Spleen (tissue), 11 donors: ENCODE measurements around the gene C14orf93. TPM values are rescaled to one million over a fixed set of nuclear protein-coding genes. Genes with fewer than 3 reads are reported as not detected.
"Not testable (repeated sequence)": the region's sequence is repeated elsewhere in the genome, so short reads cannot be mapped to it uniquely, and the experiment has no call there.

Experiments
- DNase-seq: peaks from one replicate; pipeline ENCODE4 v3.0.0-alpha.2; 2020
- H3K27ac ChIP-seq, 8 donors: fragments of 200-600 bp; sonication (generic) in 7 of 8; 1 replicate in 4 of 8; 2 replicates in 4 of 8; pipeline versions ENCODE4 v1.5.0 to v1.8.0; 2016 to 2021; ENCODE audit warnings: inconsistent platforms in 4 of 8, mild to moderate bottlenecking in 4 of 8, moderate library complexity in 1 of 8
- H3K27me3 ChIP-seq, 7 donors: fragments of 200-600 bp; sonication (generic) in 6 of 7; replicated peaks in 1 of 7; 1 replicate in 4 of 7; 2 replicates in 3 of 7; pipeline versions ENCODE4 v1.5.0 to v1.8.0; 2016 to 2021; ENCODE audit warnings: inconsistent platforms in 3 of 7, mild to moderate bottlenecking in 1 of 7
- H3K36me3 ChIP-seq, 6 donors: fragments of 200-600 bp; sonication (generic) in 5 of 6; 1 replicate in 4 of 6; 2 replicates in 2 of 6; pipeline versions ENCODE4 v1.5.0 to v1.8.0; 2016 to 2021; ENCODE audit warnings: inconsistent platforms in 2 of 6
- H3K4me1 ChIP-seq, 6 donors: fragments of 200-600 bp; sonication (generic) in 5 of 6; 1 replicate in 3 of 6; 2 replicates in 3 of 6; pipeline versions ENCODE4 v1.5.0 to v1.8.0; 2016 to 2021; ENCODE audit warnings: inconsistent platforms in 3 of 6
- H3K4me3 ChIP-seq, 8 donors: fragments of 200-600 bp; sonication (generic) in 7 of 8; 1 replicate in 4 of 8; 2 replicates in 4 of 8; pipeline versions ENCODE4 v1.5.0 to v1.8.0; 2016 to 2021; ENCODE audit warnings: inconsistent platforms in 4 of 8, mild to moderate bottlenecking in 4 of 8, moderate library complexity in 2 of 8
- H3K9me3 ChIP-seq, 8 donors: fragments of 200-600 bp; sonication (generic) in 7 of 8; 1 replicate in 4 of 8; 2 replicates in 4 of 8; pipeline versions ENCODE4 v1.5.0 to v1.8.0; 2016 to 2021; ENCODE audit warnings: inconsistent platforms in 4 of 8
- POLR2A ChIP-seq, 3 donors: fragments of 450-650 bp; IDR thresholded peaks; one replicate each; pipeline ENCODE4 v1.5.1; 2017; ENCODE audit warnings: antibody characterized with exemption in 3 of 3, mild to moderate bottlenecking in 1 of 3
- POLR2AphosphoS5 ChIP-seq, 3 donors: sonication (generic); formaldehyde crosslinking; IDR thresholded peaks; one replicate each; pipeline ENCODE4 v1.5.1; 2017; ENCODE audit warnings: antibody characterized with exemption in 3 of 3
- WGBS, 5 donors: extraction: QIAGEN DNeasy Blood & Tissue Kit in 3 of 5; methylation state at CpG; one replicate each; pipeline versions ENCODE4 v1.1.5 to v1.1.7; 2013 to 2018; 5-methylcytosine and 5-hydroxymethylcytosine counted together
- intact Hi-C: fragments of 100-400 bp; cut with DNase I; formaldehyde crosslinking; loops from one replicate; pipeline ENCODE4 v1.15.0; 2023; ENCODE audit warnings: low total_unique reads
- polyA plus RNA-seq, 3 donors: library from polyadenylated mRNA; stranded (reverse); fragments of 200-250 nt; gene quantifications; one replicate each; pipeline ENCODE4 v1.2.1, GENCODE V29; 2013
- total RNA-seq, 7 donors: library from RNA; depleted of rRNA in 3 of 7; stranded (reverse); fragments of >200 nt in 3 of 7; fragmentation: NEBNext Ultra II Directional in 4 of 7; extraction: Animal tissue kit (Norgen Biotek cat#: 25700) in 4 of 7; gene quantifications; one replicate each; pipeline versions ENCODE4 v1.1.0 to v1.2.1, GENCODE V29; 2016 to 2021
- TF ChIP-seq, protein P1 (sequence below), 11 experiments: fragments of 200-600 bp in 7 of 11; fragments of 450-650 bp in 4 of 11; sonication (generic) in 4 of 11; IDR thresholded peaks in 8 of 11; conservative IDR thresholded peaks in 3 of 11; 1 replicate in 7 of 11; 2 replicates in 4 of 11; pipeline versions ENCODE4 v1.4.0 to v1.8.0; 2016 to 2021; ENCODE audit warnings: antibody characterized with exemption in 11 of 11, inconsistent platforms in 4 of 11, mild to moderate bottlenecking in 1 of 11
- donor health status: healthy with polysubstance abuse.
- donor health status: DM: no; HTN: no; CAD: no; lungs with moderate emphysema.
- donor health status: DM: no; HTN: no; CAD: no.
- donor health status: Bipolar disorder and iron deficiency.
- donor health status: healthy.
- donor health status: DM: no; HTN: no; CAD: no.
- donor health status: DM: yes; HTN: yes; CAD: no.

Gene C14orf93
- total and polyA plus RNA-seq, 10 donors, result 7.3 to 27.0 (median 10.6) TPM

DNA sequence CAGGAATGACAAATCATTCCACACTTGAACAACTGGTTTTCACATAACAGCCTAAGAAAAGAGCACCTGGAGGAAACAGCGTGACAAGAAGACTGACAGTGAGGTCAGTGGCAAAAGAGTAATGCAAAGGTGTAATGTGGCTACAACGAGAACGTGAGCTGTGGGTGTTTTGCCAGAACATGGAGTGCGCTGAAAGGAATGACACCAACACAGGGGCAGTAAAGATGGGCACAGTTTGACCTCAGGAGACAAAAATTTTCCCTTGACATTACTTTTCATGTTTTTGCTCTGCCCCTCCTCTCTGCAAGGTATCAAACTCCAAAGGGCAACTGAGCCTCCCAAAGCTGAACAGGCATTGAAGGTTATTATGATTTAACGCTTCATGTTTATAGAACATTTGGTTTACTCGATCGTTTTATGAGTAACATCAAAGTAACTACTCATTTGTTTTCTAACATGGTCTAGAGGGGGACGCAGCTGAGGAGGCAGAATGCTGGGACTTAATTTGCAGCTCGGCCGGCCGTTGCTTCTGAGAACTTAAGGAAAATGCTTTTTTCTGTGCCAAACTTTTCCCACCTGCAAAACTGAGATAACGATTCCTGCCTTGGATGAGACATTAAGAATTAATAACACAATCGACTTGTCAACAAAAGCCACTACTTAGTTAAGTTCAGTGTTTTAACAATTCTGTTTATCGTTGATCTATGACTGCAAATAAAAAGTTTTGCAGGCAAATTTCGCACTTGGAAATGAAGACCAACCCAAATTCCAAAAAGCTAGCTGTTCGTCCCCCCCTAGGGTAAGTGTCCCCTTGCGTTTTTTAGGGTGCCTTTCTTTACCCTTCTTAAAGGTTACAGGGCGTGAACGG is 54.0 kb downstream of the C14orf93 start:
- Histone ChIP-seq H3K4me3 (peak overlapping the region; percentile 48 to 83 (median 66)), H3K27ac (peak overlapping the region; percentile 82 to 99 (median 95)), H3K4me1 (peaks cover 3 to 61% (median 20%) of the 10 kb centered on the region in 6 donors), H3K36me3 (peaks cover 0 to 35% (median 16%) of the 10 kb centered on the region in 6 donors), H3K27me3 (no peaks in the 10 kb centered on the region), H3K9me3 (no peaks in the 10 kb centered on the region)
- intact Hi-C loops, result no loop called here
- TF ChIP-seq POLR2A (IDR thresholded peaks at IDR 0.05) (no peak), POLR2AphosphoS5 (IDR thresholded peaks at IDR 0.05) (no peak)
- TF ChIP-seq, protein P1, sequence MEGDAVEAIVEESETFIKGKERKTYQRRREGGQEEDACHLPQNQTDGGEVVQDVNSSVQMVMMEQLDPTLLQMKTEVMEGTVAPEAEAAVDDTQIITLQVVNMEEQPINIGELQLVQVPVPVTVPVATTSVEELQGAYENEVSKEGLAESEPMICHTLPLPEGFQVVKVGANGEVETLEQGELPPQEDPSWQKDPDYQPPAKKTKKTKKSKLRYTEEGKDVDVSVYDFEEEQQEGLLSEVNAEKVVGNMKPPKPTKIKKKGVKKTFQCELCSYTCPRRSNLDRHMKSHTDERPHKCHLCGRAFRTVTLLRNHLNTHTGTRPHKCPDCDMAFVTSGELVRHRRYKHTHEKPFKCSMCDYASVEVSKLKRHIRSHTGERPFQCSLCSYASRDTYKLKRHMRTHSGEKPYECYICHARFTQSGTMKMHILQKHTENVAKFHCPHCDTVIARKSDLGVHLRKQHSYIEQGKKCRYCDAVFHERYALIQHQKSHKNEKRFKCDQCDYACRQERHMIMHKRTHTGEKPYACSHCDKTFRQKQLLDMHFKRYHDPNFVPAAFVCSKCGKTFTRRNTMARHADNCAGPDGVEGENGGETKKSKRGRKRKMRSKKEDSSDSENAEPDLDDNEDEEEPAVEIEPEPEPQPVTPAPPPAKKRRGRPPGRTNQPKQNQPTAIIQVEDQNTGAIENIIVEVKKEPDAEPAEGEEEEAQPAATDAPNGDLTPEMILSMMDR (IDR thresholded peaks at IDR 0.05 in 8 of 11, conservative IDR thresholded peaks at IDR 0.05 in 3 of 11), result no peak
- DNase-seq, result no peak
- WGBS, 5 donors, result 22 to 36% (median 24%) methylated on average over 19 of the region's 19 CpGs

DNA sequence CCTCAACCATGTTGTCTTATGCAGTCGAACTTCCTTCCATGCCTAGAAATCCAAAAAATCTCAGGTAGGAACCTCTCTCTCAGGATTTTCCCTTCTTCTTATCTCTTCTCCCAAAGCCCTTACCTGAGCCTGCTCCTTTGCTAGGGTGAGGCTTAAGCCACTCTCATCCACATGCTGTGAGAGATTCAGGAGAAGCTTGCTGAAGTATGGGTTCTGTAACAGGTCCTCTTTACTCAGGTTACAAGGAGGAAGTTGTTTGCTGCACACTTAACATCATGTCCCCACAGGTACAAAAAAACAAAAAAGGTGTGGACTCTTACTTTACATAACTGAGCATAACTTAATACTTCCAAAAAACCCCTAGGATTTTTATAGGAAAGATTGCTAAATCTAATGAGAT is 57.5 kb downstream of the C14orf93 start:
- WGBS, 5 donors, result 89 to 100% (median 97%) methylated on average over 1 of the region's 1 CpG
- DNase-seq, result no peak
- Histone ChIP-seq H3K27me3 (no peaks in the 10 kb centered on the region), H3K4me3 (peak overlapping the region in 1 of 8 donors; percentile 38), H3K27ac (peak overlapping the region in 7 of 8 donors; percentile 49 to 86 (median 85)), H3K9me3 (no peaks in the 10 kb centered on the region), H3K36me3 (peaks cover 0 to 70% (median 39%) of the 10 kb centered on the region in 6 donors), H3K4me1 (peaks cover 3 to 59% (median 16%) of the 10 kb centered on the region in 6 donors)
- TF ChIP-seq POLR2AphosphoS5 (IDR thresholded peaks at IDR 0.05) (no peak), POLR2A (IDR thresholded peaks at IDR 0.05) (no peak)
- TF ChIP-seq, protein P1 (IDR thresholded peaks at IDR 0.05 in 8 of 11, conservative IDR thresholded peaks at IDR 0.05 in 3 of 11), result no peak
- intact Hi-C loops, result no loop called here

DNA sequence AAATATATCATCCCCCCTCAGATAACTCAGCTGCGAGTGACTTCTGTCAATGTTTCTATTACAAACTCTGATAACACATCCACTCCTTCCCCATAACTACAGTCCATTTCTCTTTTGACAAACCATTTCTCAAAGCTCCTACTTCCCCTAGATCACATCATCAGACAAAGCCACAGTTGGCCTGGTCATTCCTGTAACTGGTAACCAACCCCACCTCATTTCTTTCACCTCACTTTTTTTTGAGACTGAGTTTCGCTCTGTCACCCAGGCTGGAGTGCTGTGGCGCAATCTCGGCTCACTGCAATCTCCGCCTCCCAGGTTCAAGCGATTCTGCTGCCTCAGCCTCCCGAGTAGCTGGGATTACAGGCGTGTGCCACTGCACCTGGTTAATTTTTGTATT is 58.1 kb downstream of the C14orf93 start:
- 59 to 84% (median 68%) methylated on average over 8 of the region's 8 CpGs for WGBS, 5 donors
- TF ChIP-seq POLR2AphosphoS5 (IDR thresholded peaks at IDR 0.05), result peak; percentile 17 to 68 (median 41)
- peak overlapping the region in 6 of 8 donors; percentile 62 to 86 (median 85) for H3K27ac ChIP-seq
- peak overlapping the region in 1 of 8 donors; percentile 38 for H3K4me3 ChIP-seq
- H3K9me3 ChIP-seq, intact Hi-C loops, H3K27me3 ChIP-seq: not testable (repeated sequence)
- peaks cover 3 to 54% (median 12%) of the 10 kb centered on the region in 6 donors for H3K4me1 ChIP-seq
- DNase-seq, result peak; percentile 79
- H3K36me3 ChIP-seq, result peaks cover 0 to 76% (median 45%) of the 10 kb centered on the region in 6 donors

DNA sequence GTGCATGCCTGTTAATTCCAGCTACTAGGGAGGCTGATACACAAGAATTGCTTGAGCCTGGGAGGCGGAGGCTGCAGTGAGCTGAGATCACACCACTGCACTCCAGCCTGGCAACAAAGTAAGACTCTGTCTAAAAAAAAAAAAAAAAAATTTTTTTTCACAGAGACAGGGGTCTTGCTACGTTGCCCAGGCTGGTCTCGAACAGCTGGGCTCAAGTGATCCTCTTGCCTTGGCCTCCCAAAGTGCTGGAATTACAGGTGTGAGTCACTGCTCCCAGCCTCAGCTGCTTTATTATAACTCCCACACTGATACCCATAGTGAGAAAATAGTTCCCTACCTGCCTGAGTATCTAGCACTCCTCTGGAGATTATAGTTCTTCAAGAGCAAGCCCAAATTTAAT is 64.3 kb downstream of the C14orf93 start:
- Histone ChIP-seq H3K36me3 (peaks cover 0 to 99% (median 41%) of the 10 kb centered on the region in 6 donors), H3K27ac (no peak overlapping the region), H3K4me1 (peaks cover 0 to 2% (median 0%) of the 10 kb centered on the region in 6 donors), H3K9me3 (no peaks in the 10 kb centered on the region), H3K27me3 (no peaks in the 10 kb centered on the region), H3K4me3 (no peak overlapping the region)
- WGBS, 5 donors, result 93 to 100% (median 98%) methylated on average over 3 of the region's 3 CpGs
- no peak for TF ChIP-seq POLR2AphosphoS5 (IDR thresholded peaks at IDR 0.05)
- TF ChIP-seq, protein P1 (IDR thresholded peaks at IDR 0.05 in 8 of 11, conservative IDR thresholded peaks at IDR 0.05 in 3 of 11), result no peak
- TF ChIP-seq POLR2A (IDR thresholded peaks at IDR 0.05), result no peak
- intact Hi-C loops, result no loop called here
- DNase-seq, result no peak
